GM12864 (cell line): Measurements from ENCODE around the gene SPTBN4.

Experiments
- DNase-seq: peaks from one replicate; pipeline ENCODE4 v3.0.0-alpha.2; 2011; ENCODE audit warnings: low read depth
- H3K4me3 ChIP-seq: 2 replicates; pipeline ENCODE4 v1.5.1; 2011; ENCODE audit warnings: mild to moderate bottlenecking, low read depth, low read length, control low read depth
- TF ChIP-seq, protein P1 (sequence below): IDR thresholded peaks from 2 replicates; pipeline ENCODE4 v1.5.1; 2011; ENCODE audit warnings: low read depth, mild to moderate bottlenecking, moderate library complexity, low read length, control low read depth, inconsistent platforms; ENCODE audit errors: missing control alignments

SPTBN4 gene

DNA sequence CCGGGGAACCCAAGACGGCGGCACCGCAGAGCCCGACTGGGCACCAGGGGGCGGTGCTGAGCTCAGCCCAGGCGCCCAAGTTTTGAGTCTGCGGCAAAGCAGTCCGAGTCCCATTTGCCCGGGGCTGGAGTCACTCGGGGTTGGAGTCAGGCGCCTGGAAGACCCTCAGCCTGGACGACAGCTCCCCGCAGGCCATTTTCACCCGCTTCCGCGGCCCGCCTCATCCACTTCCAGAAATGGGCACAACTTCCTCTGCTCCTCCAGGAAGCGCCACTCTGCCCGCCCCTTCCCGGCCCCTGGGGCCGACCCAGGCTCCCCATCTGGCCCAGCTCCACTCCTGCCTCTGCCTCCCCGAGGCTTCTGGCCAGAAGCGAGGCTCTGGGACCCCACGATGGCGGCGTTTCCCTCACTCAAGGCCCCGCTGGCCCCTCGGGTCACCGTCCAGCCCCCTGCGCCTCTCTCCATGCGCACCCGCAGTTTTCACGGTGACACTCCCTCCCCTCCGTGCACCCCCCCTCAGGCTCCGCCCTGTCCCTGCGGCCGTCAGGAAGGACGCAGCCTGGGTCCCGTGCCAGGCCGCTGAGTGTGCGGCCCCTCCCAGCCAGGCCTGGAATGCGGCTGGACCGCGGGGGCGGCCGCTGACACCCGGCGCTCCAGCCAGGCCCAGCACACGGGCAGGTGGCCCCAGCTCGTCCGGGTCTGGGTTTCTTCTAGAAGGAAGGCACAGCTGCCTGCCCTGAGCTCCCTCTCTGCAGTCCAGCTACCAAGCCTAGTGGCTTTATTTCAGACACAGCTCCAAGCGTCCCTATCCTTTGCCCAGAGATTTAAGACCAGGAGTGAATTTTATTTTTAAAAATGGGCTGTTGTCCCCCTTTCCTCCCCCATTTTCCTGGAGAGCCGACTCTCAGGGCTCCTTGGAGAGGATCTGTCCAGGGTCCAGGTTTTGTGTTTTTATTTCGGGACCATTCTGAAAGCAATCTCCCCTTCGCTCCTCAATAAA lies 45.7 kb upstream of the SPTBN4 start:
- H3K4me3 ChIP-seq = peak overlapping the region; percentile 72
- TF ChIP-seq, protein P1, sequence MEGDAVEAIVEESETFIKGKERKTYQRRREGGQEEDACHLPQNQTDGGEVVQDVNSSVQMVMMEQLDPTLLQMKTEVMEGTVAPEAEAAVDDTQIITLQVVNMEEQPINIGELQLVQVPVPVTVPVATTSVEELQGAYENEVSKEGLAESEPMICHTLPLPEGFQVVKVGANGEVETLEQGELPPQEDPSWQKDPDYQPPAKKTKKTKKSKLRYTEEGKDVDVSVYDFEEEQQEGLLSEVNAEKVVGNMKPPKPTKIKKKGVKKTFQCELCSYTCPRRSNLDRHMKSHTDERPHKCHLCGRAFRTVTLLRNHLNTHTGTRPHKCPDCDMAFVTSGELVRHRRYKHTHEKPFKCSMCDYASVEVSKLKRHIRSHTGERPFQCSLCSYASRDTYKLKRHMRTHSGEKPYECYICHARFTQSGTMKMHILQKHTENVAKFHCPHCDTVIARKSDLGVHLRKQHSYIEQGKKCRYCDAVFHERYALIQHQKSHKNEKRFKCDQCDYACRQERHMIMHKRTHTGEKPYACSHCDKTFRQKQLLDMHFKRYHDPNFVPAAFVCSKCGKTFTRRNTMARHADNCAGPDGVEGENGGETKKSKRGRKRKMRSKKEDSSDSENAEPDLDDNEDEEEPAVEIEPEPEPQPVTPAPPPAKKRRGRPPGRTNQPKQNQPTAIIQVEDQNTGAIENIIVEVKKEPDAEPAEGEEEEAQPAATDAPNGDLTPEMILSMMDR = peak; percentile 96
- no peak for DNase-seq

DNA sequence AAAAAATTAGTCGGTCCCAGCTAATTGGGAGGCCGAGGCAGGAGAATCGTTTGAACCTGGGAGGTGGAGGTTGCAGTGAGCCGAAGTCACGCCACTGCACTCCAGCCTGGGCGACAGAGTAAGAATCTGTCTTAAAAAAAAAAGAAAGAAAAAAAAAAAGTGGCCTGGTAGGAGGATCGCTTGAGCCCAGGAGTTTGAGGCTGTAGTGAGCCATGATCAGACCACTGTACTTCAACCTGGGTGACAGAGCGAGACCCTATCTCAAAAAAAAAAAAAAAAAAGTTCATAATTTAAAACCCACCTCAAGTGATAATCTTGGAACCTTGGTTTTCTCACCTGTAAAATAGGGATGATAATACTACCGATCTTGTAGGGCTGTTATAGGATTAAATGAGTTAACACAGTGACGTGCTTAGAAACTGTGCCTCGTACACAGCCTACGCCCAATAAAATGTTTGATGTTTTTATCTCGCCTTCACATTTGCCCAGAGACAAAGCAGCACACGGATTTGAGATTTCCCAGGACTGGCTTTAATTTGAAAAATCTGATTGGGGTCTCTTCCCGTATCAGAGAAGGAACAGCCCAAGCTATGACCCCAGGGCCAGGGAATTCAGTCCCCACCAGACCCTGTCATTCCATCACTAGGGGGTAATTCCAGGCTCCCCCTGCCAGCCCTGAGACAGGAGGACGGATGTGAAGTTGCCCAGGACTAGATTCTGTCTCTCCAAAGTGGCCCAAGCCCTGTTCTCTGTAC lies 44.6 kb upstream of the SPTBN4 start:
- H3K4me3 ChIP-seq = no peak overlapping the region
- DNase-seq = no peak
- TF ChIP-seq, protein P1 = no peak

DNA sequence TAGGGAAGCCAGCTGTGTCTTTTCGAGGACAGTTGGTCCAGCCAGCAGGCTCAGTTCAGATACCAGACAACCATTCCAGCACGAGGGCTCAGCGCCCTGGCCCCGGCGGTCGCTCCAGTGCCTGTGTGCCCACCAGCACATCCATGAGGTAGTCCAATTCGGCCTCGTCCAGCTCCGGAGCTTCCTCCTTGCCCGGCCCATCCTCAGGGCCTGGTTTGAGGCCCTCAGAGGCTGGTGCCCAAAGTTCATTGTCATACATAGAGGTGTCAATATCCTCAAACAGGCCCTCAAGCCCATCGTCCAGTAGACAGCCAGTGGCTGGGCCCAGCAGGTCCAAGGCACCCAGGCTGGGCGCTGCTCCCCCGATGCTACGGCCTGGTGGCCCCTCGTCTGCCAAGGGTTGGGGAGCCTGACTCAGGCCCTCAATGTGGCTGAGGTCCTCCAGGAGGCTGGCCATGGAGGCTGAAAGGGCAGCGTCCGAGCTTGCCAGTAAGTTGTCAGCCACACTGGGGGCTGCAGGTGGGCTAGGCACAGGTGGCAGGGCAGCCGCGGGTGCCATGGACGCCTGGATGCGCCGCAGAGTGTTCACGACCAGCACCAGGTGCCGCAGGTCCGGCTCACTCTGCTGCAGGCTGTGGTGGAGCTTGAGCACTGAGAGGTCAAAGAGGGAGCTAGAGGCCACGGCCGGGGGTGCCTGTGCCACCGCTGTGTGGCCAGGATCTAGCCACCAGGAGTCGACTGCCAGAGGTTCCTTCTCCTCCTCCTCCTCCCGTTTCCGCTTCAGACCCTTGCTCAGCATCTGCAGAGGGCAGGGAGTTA lies 43.8 kb upstream of the SPTBN4 start:
- H3K4me3 ChIP-seq = no peak overlapping the region
- TF ChIP-seq, protein P1 = no peak

DNA sequence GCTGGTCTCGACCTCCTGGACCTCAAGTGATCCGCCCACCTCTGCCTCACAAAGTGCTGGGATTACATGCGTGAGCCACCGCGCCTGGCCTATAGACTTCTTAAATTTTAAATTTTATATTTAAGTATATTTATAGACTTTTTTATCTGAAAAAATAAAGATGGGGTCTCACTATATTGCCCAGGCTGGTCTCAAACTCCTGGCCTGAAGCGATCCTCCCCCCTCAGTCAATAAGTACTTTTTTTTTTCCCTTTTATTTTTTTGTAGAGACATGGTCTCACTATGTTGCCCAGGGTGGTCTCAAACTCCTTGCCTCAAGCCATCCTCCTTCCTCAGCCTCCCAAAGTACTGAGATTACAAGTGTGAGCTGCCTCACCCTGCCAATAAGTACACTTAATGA lies 42.9 kb upstream of the SPTBN4 start:
- no peak for DNase-seq
- TF ChIP-seq, protein P1 = no peak
- no peak overlapping the region; the same call in 1 of the 2 replicates for H3K4me3 ChIP-seq

More for the DNA sequence above, 43.8 kb upstream of the SPTBN4 start:
- no peak for DNase-seq

DNA sequence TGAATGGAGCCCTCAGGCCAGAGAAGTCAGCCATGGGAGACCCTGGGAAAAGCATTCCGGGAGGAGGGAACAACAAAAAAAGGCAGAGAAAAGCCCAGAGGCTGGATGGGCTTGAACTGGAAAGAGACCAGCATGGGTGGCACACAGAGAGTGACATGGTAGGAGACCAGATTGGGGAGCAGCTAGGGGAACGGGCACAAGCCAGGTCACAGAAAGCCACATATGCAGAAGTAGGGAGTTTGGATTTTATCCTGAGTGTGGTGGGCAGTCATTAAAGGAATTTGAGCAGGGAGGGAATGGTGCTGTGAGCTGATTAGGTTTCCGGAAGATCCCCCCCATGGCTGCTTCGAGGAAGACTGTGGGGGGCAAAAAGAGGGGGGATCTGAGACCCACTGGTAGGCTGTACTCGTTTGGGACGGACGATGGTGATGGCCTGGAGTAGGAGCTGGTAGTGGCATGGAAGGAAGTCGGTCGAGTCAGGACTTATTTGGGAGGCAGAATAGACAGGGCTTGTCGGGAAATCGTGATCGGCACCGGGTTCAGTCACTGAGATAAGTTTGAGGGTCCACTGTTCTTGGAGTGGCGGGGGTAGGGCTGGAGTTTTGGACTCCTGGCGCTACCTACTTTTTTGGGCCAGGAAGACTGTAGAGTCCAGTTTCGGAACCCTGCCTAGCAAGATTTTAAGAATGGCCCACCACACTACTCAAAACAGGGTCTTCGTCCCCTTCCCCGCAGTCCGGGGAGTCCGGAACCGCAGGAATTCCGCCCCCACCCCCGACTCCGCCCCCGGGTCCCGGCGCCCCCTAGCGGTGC lies 42.0 kb upstream of the SPTBN4 start:
- peak overlapping the region; percentile 83 for H3K4me3 ChIP-seq

More for the DNA sequence above, 42.0 kb upstream of the SPTBN4 start:
- TF ChIP-seq, protein P1 = no peak
- no peak for DNase-seq
